Body of pancreas (tissue), 4 donors: Measurements from ENCODE around the gene MFAP4.

Experiments
- POLR2A ChIP-seq, 3 donors: fragments of 450-650 bp; IDR thresholded peaks; one replicate each; pipeline ENCODE4 v1.6.1; 2016; ENCODE audit warnings: antibody characterized with exemption in 3 of 3, mild to moderate bottlenecking in 2 of 3
- TF ChIP-seq, protein P1 (sequence below), 7 experiments: fragments of 450-650 bp in 4 of 7; fragments of 200-600 bp in 3 of 7; sonication (generic) in 3 of 7; IDR thresholded peaks; one replicate each; pipeline ENCODE4 v1.5.1; 2016 to 2019; ENCODE audit warnings: antibody characterized with exemption in 7 of 7

GRCh38 chr17:19415806-19416775 lies 29.1 kb upstream of the MFAP4 start:
- TF ChIP-seq, protein P1, sequence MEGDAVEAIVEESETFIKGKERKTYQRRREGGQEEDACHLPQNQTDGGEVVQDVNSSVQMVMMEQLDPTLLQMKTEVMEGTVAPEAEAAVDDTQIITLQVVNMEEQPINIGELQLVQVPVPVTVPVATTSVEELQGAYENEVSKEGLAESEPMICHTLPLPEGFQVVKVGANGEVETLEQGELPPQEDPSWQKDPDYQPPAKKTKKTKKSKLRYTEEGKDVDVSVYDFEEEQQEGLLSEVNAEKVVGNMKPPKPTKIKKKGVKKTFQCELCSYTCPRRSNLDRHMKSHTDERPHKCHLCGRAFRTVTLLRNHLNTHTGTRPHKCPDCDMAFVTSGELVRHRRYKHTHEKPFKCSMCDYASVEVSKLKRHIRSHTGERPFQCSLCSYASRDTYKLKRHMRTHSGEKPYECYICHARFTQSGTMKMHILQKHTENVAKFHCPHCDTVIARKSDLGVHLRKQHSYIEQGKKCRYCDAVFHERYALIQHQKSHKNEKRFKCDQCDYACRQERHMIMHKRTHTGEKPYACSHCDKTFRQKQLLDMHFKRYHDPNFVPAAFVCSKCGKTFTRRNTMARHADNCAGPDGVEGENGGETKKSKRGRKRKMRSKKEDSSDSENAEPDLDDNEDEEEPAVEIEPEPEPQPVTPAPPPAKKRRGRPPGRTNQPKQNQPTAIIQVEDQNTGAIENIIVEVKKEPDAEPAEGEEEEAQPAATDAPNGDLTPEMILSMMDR (IDR thresholded peaks at IDR 0.05): no peak
- no peak for TF ChIP-seq POLR2A (IDR thresholded peaks at IDR 0.05)
